ENCODE data around the gene ASTL.
"Not testable (repeated sequence)": the region's sequence is repeated elsewhere in the genome, so short reads cannot be mapped to it uniquely, and the experiment has no call there.

ASTL gene

GRCh38 chr2:96163415-96163767 is 25.1 kb upstream of the ASTL start:
- intact Hi-C loops (cut with DNase I), result no loop called here
- DNase-seq, result peak in 1 of 42 donors; percentile 2

- intact Hi-C loops (cut with DNase I), result no loop called here
- no peak for DNase-seq
Observed at GRCh38 chr2:96161898-96162297, 23.6 kb upstream of the ASTL start.

GRCh38 chr2:96160366-96160765 is 22.1 kb upstream of the ASTL start:
- DNase-seq; intact Hi-C loops (cut with DNase I): not testable (repeated sequence)

GRCh38 chr2:96159084-96159830 is 21.0 kb upstream of the ASTL start:
- DNase-seq, result no peak
- intact Hi-C loops (cut with DNase I), result no loop called here

- intact Hi-C loops (cut with DNase I), result no loop called here
- no peak for DNase-seq
Observed at GRCh38 chr2:96158554-96158940, 20.2 kb upstream of the ASTL start.

GRCh38 chr2:96157649-96158553 is 19.6 kb upstream of the ASTL start:
- intact Hi-C loops (cut with DNase I), result no loop called here
- no peak for DNase-seq

- DNase-seq, result no peak
- intact Hi-C loops (cut with DNase I), result no loop called here
Observed at GRCh38 chr2:96156926-96157648, 18.8 kb upstream of the ASTL start.

- peak in 2 of 42 donors; percentile 0 to 3 for DNase-seq
- intact Hi-C loops (cut with DNase I), result no loop called here
Observed at GRCh38 chr2:96156011-96156820, 17.9 kb upstream of the ASTL start.

GRCh38 chr2:96154506-96155380 is 16.4 kb upstream of the ASTL start:
- no peak for DNase-seq
- intact Hi-C loops (cut with DNase I), result no loop called here

- intact Hi-C loops (cut with DNase I), result no loop called here
- DNase-seq, result no peak
Observed at GRCh38 chr2:96153991-96154431, 15.7 kb upstream of the ASTL start.

GRCh38 chr2:96153291-96153713 is 15.0 kb upstream of the ASTL start:
- DNase-seq, result no peak
- intact Hi-C loops (cut with DNase I), result no loop called here

- no peak for DNase-seq
- intact Hi-C loops (cut with DNase I), result no loop called here
Observed at GRCh38 chr2:96152304-96153161, 14.2 kb upstream of the ASTL start.

- intact Hi-C loops (cut with DNase I), result no loop called here
- peak in 3 of 42 donors; percentile 0 to 4 (median 0) for DNase-seq
Observed at GRCh38 chr2:96151595-96152303, 13.4 kb upstream of the ASTL start.

GRCh38 chr2:96150791-96151594 is 12.7 kb upstream of the ASTL start:
- intact Hi-C loops (cut with DNase I), result no loop called here

GRCh38 chr2:96150007-96150640 is 11.8 kb upstream of the ASTL start:
- intact Hi-C loops (cut with DNase I), result no loop called here
- peak in 2 of 42 donors; percentile 1 to 11 for DNase-seq

More at GRCh38 chr2:96150791-96151594, 12.7 kb upstream of the ASTL start:
- DNase-seq, result peak in 2 of 42 donors; percentile 1 to 20

All from head of caudate nucleus (tissue), 42 donors.